HG03571 (cell line): Measurements from ENCODE around the gene UPK1A.
"Not testable (repeated sequence)": the region's sequence is repeated elsewhere in the genome, so short reads cannot be mapped to it uniquely, and the experiment has no call there.

Experiments used
- ATAC-seq: cut with Tn5 transposase; IDR thresholded peaks from one replicate; pipeline ENCODE4 v1.9.1; 2021; ENCODE audit not compliant: unreplicated experiment

UPK1A gene

GRCh38 chr19:35716801-35717664, 50.7 kb downstream of the UPK1A start:
- ATAC-seq: peak; percentile 57

- peak; percentile 47 for ATAC-seq
These were observed 51.5 kb downstream of the UPK1A start, which contains the start of gene KMT2B for GRCh38 chr19:35717665-35718344. Gene KMT2B (plus strand): TSS chr19:35718003. CDS start chr19:35718019, 16 bp downstream.

GRCh38 chr19:35718345-35719041, 52.2 kb downstream of the UPK1A start:
- ATAC-seq: no peak

GRCh38 chr19:35719402-35720162, 53.3 kb downstream of the UPK1A start:
- ATAC-seq: no peak

GRCh38 chr19:35720163-35720524, 53.8 kb downstream of the UPK1A start:
- ATAC-seq: no peak

- no peak for ATAC-seq
These were observed 54.3 kb downstream of the UPK1A start for GRCh38 chr19:35720648-35721047.

- ATAC-seq: no peak
These were observed 55.1 kb downstream of the UPK1A start for GRCh38 chr19:35721374-35721773.

- ATAC-seq: no peak
These were observed 56.1 kb downstream of the UPK1A start for GRCh38 chr19:35722461-35722860.

- no peak for ATAC-seq
These were observed 56.6 kb downstream of the UPK1A start for GRCh38 chr19:35722897-35723296.

- no peak for ATAC-seq
These were observed 57.4 kb downstream of the UPK1A start for GRCh38 chr19:35723671-35724070.

GRCh38 chr19:35724132-35724531, 57.8 kb downstream of the UPK1A start:
- ATAC-seq: not testable (repeated sequence)

- ATAC-seq: no peak
These were observed 58.2 kb downstream of the UPK1A start for GRCh38 chr19:35724560-35724959.

GRCh38 chr19:35725216-35725861, 59.0 kb downstream of the UPK1A start:
- no peak for ATAC-seq

- no peak for ATAC-seq
These were observed 61.0 kb downstream of the UPK1A start for GRCh38 chr19:35727053-35727955.
